Fibroblast of skin of back (primary cell): ENCODE results near the gene RMND5A.

Source experiments
- DNase-seq: peaks from one replicate; pipeline ENCODE4 v3.0.0-alpha.2; 2013

The RMND5A gene

GRCh38 chr2:86768189-86768949 is 48.3 kb downstream of the RMND5A start:
- no peak for DNase-seq

DNA sequence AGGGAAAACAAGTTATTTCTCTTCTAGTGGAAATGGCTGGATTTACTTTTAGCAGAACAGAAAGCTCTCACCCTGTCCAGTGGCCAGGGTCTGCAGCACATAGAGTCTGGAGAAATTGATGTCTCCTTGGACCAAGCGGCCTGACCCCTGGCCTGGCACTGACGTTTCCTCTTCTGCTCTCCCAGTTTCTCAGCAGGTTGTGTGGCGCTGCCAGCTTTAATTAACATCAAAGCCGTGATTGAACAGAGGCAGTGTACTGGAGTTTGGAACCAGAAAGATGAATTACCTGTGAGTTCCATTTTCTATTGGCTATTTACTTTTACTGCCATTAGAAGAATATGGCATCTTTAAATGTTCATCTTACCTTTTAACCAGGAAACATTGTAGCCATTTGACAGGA is 49.7 kb downstream of the RMND5A start:
- DNase-seq = no peak

DNA sequence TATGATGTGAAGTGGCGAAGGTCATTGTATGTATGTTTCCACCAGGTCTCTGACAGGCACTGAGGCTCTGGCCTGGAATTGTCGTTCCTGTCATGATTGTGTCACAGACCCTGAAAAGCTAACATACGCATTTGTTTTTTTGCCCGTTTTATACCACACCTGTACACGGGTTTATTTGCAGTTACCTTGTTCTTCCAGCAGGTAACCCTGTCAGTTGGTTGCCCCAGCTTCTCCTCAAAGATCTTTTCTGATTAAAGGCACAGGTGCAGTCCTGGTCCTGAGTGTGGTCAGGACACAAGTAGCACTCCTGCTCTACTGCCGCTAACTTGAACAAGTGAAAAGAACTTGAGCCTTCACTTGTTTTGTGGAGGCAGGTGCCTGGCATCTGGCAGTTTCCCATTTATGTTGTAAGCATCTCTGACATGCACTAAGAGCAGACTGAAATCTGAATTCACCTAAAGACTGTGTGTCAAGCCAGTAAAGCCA is 50.8 kb downstream of the RMND5A start:
- no peak for DNase-seq

DNA sequence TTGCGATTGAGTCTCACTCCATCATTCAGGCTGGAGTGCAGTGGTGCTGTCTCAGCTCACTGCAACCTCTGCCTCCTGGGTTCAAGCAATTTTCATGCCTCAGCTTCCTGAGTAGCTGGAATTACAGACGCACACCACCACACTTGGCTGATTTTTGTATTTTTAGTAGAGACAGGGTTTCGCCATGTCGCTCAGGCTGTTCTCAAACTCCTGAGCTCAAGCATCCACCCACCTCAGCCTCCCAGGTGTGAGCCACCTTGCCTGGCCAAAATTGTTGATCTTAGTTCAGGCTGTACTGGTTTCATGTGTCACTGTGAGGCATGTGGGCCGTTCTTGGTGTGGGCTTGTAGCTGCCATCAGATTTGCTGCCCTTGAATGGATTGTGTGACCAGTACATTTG is 52.5 kb downstream of the RMND5A start:
- DNase-seq = no peak

DNA sequence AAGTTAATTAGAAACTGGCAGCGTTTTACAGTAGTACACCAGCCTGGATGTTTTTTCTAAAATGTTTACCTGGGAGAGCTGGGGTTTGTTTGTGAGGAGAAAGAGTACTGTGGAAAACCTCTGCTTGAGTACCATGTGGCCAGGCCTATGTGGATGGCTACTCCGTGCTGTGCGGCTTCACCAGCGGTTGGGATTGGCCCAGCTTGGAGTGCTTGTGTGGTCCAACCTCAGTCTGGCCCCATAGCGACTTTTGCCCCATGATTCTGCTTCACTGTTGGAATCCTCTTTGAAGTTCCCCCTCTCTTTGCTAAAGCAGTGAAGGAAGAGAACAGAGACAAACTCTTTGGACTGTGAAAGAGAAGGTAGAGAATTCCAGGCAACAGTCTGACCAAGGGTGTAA is 54.8 kb downstream of the RMND5A start:
- DNase-seq = no peak

DNA sequence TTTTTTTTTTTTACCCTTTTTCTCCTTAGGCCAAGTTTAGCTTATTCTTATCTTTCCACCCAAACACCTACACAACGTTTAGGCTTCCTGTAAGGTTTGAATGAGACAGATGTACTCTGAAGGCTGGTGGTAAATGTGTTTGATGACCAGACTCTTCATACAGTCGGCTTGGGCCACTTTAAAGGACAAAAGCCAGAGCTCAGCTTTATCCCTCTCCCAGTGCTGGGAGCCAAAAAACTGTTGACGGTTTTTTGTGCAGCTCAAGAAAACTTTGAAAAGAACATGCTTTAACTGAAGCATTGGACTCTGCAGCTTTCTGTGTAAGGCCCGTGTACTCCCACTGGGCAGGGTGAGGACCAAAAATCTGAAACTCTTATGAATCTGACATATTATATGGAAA is 55.2 kb downstream of the RMND5A start:
- no peak for DNase-seq

DNA sequence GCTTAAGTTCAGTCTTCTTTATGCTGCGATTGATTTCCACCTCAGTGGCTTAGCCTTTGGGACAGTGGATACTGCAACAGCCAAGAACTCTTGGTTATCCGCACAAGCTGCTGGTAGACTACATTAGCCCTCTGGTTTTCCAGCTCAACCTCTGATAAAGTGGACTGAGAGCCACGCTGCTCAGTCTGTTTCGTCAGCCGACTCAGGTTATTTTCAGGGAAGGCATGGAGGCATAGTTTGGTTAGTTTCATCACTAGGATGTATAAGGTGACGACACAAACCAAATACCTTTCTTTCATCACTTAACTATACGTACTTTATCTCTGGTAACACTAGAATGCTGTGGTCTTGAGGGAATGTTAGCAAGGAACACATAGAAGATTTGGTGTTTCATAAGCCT is 56.4 kb downstream of the RMND5A start:
- DNase-seq = no peak

- no peak for DNase-seq
Measured at GRCh38 chr2:86778957-86779356, 58.9 kb downstream of the RMND5A start.

DNA sequence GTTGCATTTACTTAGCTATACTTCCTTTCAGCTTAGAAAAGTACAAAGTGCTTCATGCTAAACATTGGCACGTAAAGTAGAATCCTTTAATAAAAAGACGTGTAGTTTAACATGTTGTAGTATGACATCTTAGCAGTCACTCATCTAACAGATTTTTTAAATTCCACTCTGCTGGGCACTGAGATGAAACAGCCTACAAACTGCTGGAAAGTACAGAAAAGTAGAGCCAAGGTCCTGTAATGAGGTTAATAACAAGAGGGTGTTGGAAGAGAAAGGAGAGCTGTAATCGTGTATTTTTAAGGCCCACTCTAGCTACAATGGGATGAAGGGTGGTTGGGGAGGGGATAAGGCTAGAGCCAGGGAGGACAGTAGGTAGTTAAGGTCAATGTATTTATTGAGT is 59.9 kb downstream of the RMND5A start:
- no peak for DNase-seq

GRCh38 chr2:86781363-86781762 is 61.3 kb downstream of the RMND5A start:
- no peak for DNase-seq

- DNase-seq = no peak
Measured at GRCh38 chr2:86782748-86783147, 62.7 kb downstream of the RMND5A start.

DNA sequence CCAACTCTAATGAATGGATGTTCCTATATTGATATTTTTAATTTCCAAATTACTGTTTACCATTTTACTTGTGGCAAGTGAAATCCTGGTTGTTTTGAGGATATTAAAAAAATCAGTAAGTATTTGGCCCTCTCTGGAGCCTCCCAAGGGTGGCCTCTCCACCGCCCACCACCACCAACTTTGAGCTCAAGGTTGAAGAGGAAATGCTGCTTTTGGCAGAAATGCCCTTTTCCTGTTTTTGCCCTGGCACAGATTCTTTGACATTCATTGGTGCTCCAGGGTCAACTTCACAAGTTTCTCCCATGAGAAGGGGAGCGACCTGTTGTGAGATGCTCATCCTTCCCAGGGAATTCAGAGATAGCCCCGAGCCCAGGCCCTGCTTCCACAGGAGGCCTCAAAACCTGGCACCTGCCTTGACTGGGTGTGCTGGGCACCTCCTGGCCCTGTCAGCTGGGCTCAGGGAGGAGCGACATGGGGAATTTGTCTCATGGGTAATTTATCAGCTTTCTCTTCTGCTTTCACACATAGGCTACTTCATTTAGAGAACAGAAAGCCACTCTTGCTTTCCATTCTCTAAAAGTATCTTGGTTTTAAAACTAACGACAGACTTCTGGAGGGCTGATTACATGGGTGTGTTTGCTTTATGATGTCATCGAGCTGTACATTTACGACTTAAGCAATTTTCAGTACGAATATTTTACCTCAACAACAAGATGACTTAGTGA is 63.7 kb downstream of the RMND5A start:
- no peak for DNase-seq

GRCh38 chr2:86785456-86785855 is 65.4 kb downstream of the RMND5A start:
- DNase-seq = no peak

DNA sequence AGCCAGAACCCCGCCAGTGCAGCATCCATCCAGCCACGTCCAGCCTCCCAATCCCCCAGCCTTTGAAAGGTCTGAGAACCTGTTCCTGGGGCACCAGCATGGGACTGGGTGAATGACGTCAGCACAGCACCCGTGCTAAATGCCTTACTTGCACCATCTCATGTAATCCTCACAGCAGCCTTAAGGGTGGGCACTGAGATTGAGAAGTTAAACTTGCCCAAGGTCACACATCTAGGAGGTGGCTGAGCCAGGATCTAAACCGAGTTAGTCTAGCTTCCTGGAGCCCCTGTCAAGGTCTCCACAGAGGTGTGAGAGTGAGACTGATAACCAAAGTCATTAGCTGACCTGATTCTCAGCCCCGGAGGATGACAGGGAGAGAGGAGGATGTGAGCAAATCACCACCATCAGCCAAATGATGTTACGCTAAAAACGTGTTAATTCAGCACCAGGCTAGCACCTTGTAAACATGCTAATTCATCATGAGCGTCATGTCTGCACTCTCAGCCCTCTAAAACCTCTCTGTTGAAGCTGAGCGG is 66.0 kb downstream of the RMND5A start:
- no peak for DNase-seq

DNA sequence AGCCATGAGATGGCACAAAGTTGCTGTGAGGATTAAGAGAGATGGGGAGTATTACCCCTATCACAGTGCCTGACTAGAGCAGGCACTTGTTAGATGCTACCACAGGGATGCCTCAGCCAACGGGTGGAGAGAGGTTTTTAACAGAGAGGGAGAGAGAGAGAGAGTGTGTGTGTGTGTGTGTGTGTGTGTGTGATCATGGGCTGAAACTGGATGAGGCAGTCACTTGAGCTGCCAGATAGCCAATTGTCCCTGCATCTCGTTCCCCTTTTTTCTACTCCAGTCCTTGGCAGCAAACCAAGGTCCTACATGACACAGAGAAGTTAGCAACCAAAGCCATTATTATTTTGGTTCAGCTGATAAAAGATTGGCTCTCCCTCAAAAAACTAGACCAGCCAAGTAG is 67.6 kb downstream of the RMND5A start:
- no peak for DNase-seq

DNA sequence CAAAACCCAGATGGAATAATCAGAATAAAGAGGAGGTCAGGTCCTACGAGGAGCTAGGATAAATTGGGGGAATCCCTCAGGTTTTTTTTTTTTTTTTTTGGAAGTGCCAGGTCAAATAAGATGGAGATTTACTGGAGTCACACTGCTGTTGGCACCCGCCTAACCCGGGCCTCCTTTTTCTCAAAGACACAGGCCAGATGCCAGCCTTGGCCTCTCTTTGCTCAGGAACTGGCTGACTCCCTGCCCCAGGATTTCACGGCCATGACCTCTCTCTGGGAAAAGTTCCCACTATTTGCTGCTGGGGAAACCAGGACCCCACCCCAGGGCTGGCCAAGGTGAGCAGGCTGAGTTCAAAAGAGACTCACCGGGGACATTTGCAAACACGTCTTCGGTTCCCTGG is 68.1 kb downstream of the RMND5A start:
- no peak for DNase-seq

- DNase-seq = no peak
Measured at GRCh38 chr2:86788881-86789686, 69.0 kb downstream of the RMND5A start.

DNA sequence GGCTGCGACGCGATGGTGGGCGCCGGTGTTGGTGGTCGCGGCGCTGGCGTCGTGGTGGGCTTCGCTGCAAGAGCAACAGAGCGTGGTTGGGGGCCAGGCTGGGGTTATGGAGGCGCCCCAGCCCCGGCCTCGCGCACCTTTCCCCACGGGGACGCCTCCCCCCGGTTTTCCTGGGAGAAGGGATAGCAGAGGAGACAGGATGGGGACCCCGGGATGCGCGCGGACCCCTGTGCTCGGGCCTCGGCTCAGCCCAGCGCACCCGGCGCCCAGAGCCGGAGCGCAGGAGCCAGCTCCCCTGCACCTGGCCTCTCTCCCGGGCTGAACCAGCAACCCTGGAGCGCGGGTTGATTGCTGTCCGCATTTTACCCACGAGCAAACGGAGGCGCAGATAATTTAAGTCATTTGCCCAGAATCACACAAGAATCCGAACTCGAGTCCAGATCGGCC is 69.6 kb downstream of the RMND5A start:
- no peak for DNase-seq

GRCh38 chr2:86790134-86790675 is 70.1 kb downstream of the RMND5A start:
- DNase-seq = no peak

DNA sequence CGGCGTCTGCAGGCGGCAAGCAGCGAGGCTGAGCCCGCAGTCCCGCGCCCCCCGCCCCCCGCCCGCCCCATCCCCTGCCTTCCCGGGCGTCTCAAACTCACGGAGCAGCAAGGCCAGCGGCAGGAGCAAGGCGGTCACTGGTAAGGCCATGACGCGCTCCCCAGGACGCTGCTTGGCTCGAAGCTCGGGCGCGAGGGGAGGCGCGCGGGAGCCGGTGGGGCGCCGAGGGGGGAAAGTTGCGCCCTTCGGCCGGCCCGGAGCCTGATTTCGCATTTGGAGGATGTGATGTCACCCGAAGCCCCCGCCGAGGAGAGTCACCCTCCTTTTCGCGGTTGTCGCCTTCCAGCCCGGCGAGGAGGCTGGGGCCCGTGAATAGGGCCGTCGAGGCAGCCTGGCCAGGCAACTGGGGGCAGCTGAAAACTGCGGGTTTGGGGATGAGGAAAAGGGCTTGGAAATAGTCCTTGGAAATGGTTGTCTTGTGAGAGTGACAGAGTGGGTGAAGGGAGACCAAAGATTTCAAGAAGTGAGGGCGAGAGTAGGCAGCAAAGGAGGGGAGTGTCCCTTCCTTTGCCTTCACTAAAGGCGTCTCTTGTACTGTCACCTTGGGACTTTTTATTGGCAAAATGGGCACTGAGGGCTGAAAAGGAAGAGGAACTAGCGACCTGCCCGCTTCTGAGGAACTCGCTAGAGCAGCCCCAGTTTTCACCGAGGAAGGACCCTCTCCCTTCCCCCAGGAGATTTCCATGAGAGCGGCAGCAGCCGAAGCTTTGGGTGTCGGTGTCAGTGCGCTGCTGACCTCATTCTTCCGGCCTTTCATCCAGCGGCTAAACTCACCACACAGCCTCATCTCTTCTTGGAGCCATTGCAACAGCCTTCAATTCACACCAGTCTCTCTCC is 70.8 kb downstream of the RMND5A start, which contains the start of gene CD8A:
Gene CD8A, minus strand, starts transcription at position 238 of the 897 bp plus-strand sequence. Its CDS starts 88 bp downstream, at position 150.
- no peak for DNase-seq

GRCh38 chr2:86791573-86791972 is 71.5 kb downstream of the RMND5A start:
- DNase-seq = no peak
